HepG2 (cell line): Measurements from ENCODE around the gene RUBCNL. TPM values are rescaled to one million over a fixed set of nuclear protein-coding genes. Genes with fewer than 3 reads are reported as not detected.
A peak's percentile ranks its signal among the peaks of the same experiment; 100 is the strongest.

Experiments used
- ATAC-seq: fragments of 200-7000 bp; cut with Tn5 transposase; 3 replicates; pipeline ENCODE4 v1.9.1; 2020; ENCODE audit warnings: mild to moderate bottlenecking, moderate library complexity
- BruUV-seq: library from RNA; stranded (reverse); fragments of 400-500 nt; replicated peaks from 2 replicates; lab custom pipeline; 2021; lab: Mats Ljungman, UMichigan
- CTCF ChIA-PET: fragments of 300-600 bp; formaldehyde crosslinking; extraction: SDS; loops from one replicate; lab custom pipeline; 2021; ENCODE audit warnings: low total read pairs, inconsistent platforms, low intra/inter-chr PET ratio; lab: Yijun Ruan, JAX
- POLR2A ChIA-PET: fragments of 350-600 bp; sonication (Branson Sonifier 250); formaldehyde crosslinking; loops from one replicate; lab custom pipeline; 2020; ENCODE audit warnings: antibody characterized with exemption, inconsistent platforms; lab: Yijun Ruan, JAX
- DNase-seq: peaks from one replicate; pipeline ENCODE4 v3.0.0-alpha.2; 2015; ENCODE audit warnings: low spot score
- FAIRE-seq: peaks from 3 replicates; lab custom pipeline; 2011; peaks lifted over from hg19 to GRCh38; lab: Jason Lieb, UNC
- H2AFZ ChIP-seq: one replicate; pipeline ENCODE4 v1.6.1; 2011; ENCODE audit warnings: low read length, inconsistent platforms
- H3K27ac ChIP-seq: fragments of 300-600 bp; 3 replicates; pipeline ENCODE4 v1.8.0; 2011; ENCODE audit warnings: mixed run types, mild to moderate bottlenecking, mixed read lengths, low read length, inconsistent platforms; ENCODE audit not compliant: insufficient read depth; ENCODE audit errors: extremely low read length
- H3K27me3 ChIP-seq, 2 experiments: fragments of 200-600 bp in 1 of 2; 2 replicates in 1 of 2; 3 replicates in 1 of 2; pipeline versions ENCODE4 v1.6.0 to v1.8.0; 2011; ENCODE audit warnings: low read length in 2 of 2, mild to moderate bottlenecking in 2 of 2, moderate library complexity in 2 of 2, inconsistent platforms in 1 of 2; ENCODE audit not compliant: insufficient read depth in 2 of 2, control insufficient read depth in 1 of 2
- H3K36me3 ChIP-seq, 2 experiments: fragments of 200-600 bp in 1 of 2; replicated peaks in 1 of 2; 2 replicates in 1 of 2; 3 replicates in 1 of 2; pipeline versions ENCODE4 v1.5.1 to v1.8.0; 2011; ENCODE audit warnings: low read length in 2 of 2, inconsistent platforms in 1 of 2; ENCODE audit not compliant: insufficient read depth in 2 of 2, control insufficient read depth in 1 of 2
- H3K4me1 ChIP-seq: 2 replicates; pipeline ENCODE4 v1.5.1; 2012; ENCODE audit warnings: low read length, inconsistent platforms; ENCODE audit not compliant: insufficient read depth
- H3K4me2 ChIP-seq: 2 replicates; pipeline ENCODE4 v1.6.0; 2011; ENCODE audit warnings: low read depth, low read length, inconsistent platforms
- H3K4me3 ChIP-seq, 3 experiments: fragments of 200-600 bp in 1 of 3; sonication (generic), shearing (Covaris generic) in 1 of 3; replicated peaks in 1 of 3; 2 replicates each; pipeline ENCODE4 v1.5.1; 2011 to 2016; ENCODE audit warnings: low read length in 3 of 3, inconsistent platforms in 2 of 3, low read depth in 2 of 3, mild to moderate bottlenecking in 2 of 3, control low read depth in 1 of 3, mixed read lengths in 1 of 3; ENCODE audit not compliant: insufficient read depth in 1 of 3
- H3K79me2 ChIP-seq: one replicate; pipeline ENCODE4 v1.6.1; 2011; ENCODE audit warnings: low read length, inconsistent platforms; ENCODE audit not compliant: insufficient read depth
- H3K9ac ChIP-seq: 2 replicates; pipeline ENCODE4 v1.6.0; 2011; ENCODE audit warnings: mild to moderate bottlenecking, low read depth, low read length, inconsistent platforms; ENCODE audit not compliant: insufficient read depth
- H3K9me3 ChIP-seq: 2 replicates; pipeline ENCODE4 v1.5.1; 2012; ENCODE audit warnings: mild to moderate bottlenecking, low read length
- H4K20me1 ChIP-seq: 2 replicates; pipeline ENCODE4 v1.6.0; 2011; ENCODE audit warnings: inconsistent platforms, mild to moderate bottlenecking, low read length, moderate library complexity; ENCODE audit not compliant: insufficient read depth
- ARID4A ChIP-seq: sonication (generic); formaldehyde crosslinking; IDR thresholded peaks from 2 replicates; pipeline ENCODE4 v1.5.0; 2020; ENCODE audit warnings: mild to moderate bottlenecking, missing genetic modification reagents, borderline replicate concordance
- BATF2 ChIP-seq: sonication (generic); formaldehyde crosslinking; IDR thresholded peaks from 2 replicates; pipeline ENCODE4 v1.8.0; 2022; ENCODE audit warnings: mild to moderate bottlenecking, missing genetic modification reagents, moderate library complexity
- BRF2 ChIP-seq: sonication (generic); formaldehyde crosslinking; IDR thresholded peaks from 2 replicates; pipeline ENCODE4 v1.8.1; 2022; ENCODE audit warnings: mild to moderate bottlenecking, missing genetic modification reagents
- ETS1 ChIP-seq: sonication (generic); formaldehyde crosslinking; IDR thresholded peaks from 2 replicates; pipeline ENCODE4 v1.4.0; 2020; ENCODE audit warnings: missing genetic modification reagents
- GMEB1 ChIP-seq: sonication (generic); formaldehyde crosslinking; IDR thresholded peaks from 2 replicates; pipeline ENCODE4 v1.5.1; 2020; ENCODE audit warnings: missing genetic modification reagents, mild to moderate bottlenecking, borderline replicate concordance
- GPN1 ChIP-seq: sonication (generic); formaldehyde crosslinking; IDR thresholded peaks from 2 replicates; pipeline ENCODE4 v1.5.1; 2020; ENCODE audit warnings: missing genetic modification reagents, borderline replicate concordance
- HNF4A ChIP-seq: sonication (generic); formaldehyde crosslinking; IDR thresholded peaks from 2 replicates; pipeline ENCODE4 v1.4.0; 2020; ENCODE audit warnings: missing genetic modification reagents
- KLF9 ChIP-seq: IDR thresholded peaks from 2 replicates; pipeline ENCODE4 v1.6.1; 2016; ENCODE audit warnings: low read depth
- MAFG ChIP-seq: sonication (generic); formaldehyde crosslinking; IDR thresholded peaks from 2 replicates; pipeline ENCODE4 v1.5.1; 2020; ENCODE audit warnings: mild to moderate bottlenecking, missing genetic modification reagents
- RAD21 ChIP-seq: fragments of 450-650 bp; formaldehyde crosslinking; IDR thresholded peaks from 2 replicates; pipeline ENCODE4 v1.5.0; 2020; ENCODE audit warnings: mild to moderate bottlenecking
- REXO4 ChIP-seq: sonication (generic); formaldehyde crosslinking; IDR thresholded peaks from 2 replicates; pipeline ENCODE4 v1.8.0; 2022; ENCODE audit warnings: missing genetic modification reagents, mild to moderate bottlenecking, borderline replicate concordance
- ZFP37 ChIP-seq: sonication (generic); formaldehyde crosslinking; IDR thresholded peaks from 2 replicates; pipeline ENCODE4 v1.4.0; 2020; ENCODE audit warnings: missing genetic modification reagents, borderline replicate concordance
- ZFP41 ChIP-seq: sonication (generic); formaldehyde crosslinking; IDR thresholded peaks from 2 replicates; pipeline ENCODE4 v1.4.0; 2020; ENCODE audit warnings: mild to moderate bottlenecking, missing genetic modification reagents, borderline replicate concordance
- WGBS: methylation state at CpG from one replicate; pipeline ENCODE4 v1.1.6; 2017; ENCODE audit warnings: low lambda C conversion rate; 5-methylcytosine and 5-hydroxymethylcytosine counted together
- in situ Hi-C: cut with HindIII; loops from 2 replicates; pipeline ENCODE4 v1.10.0; 2017; ENCODE audit warnings: low pct_unique_long_range_greater_than_20kb; ENCODE audit not compliant: extremely low pct_ligation_motif_present
- intact Hi-C: fragments of 100-400 bp; cut with micrococcal nuclease; formaldehyde crosslinking; loops from one replicate; pipeline ENCODE4 v1.10.0; 2022; ENCODE audit not compliant: unreplicated experiment
- polyA plus RNA-seq, 8 experiments: library from polyadenylated mRNA; depleted of rRNA in 3 of 8; stranded (reverse) in 7 of 8; unstranded in 1 of 8; fragments of >200 nt; fragmentation: Illumina TruSeq in 4 of 8; extraction: Trizol in 4 of 8; gene quantifications; 2 replicates each; pipeline versions ENCODE4 v1.2.1 to v1.2.3, GENCODE V29; 2011 to 2016; ENCODE audit warnings: low read depth in 4 of 8, missing spikeins in 1 of 8, mixed read lengths in 1 of 8; ENCODE audit not compliant: insufficient read depth in 1 of 8
- total RNA-seq, 5 experiments: library from RNA; depleted of rRNA; stranded (reverse); fragments of >200 nt; fragmentation: Illumina TruSeq; extraction: Trizol; gene quantifications; 2 replicates each; pipeline ENCODE4 v1.2.3, GENCODE V29; 2016; ENCODE audit warnings: low read depth in 1 of 5

The RUBCNL gene
- total and polyA plus RNA-seq, 2 of the 13 experiments (the other 11 are each of a cell fraction or from before 2014, with no cell fraction given) = not detected

GRCh38 chr13:46345398-46345797 lies 41.7 kb downstream of the RUBCNL start (continued):
- TF ChIP-seq ZFP41 = no peak

- H3K27me3 ChIP-seq = peaks cover 4 to 17% of the 10 kb centered on the region in 2 experiments; a peak in 3 of 5 replicates
- POLR2A ChIA-PET = no interaction called here
- FAIRE-seq (no peak), ATAC-seq (peak; percentile 88), DNase-seq (no peak)
- H2AFZ ChIP-seq = no peak overlapping the region
- no peaks in the 10 kb centered on the region for H3K36me3 ChIP-seq
- no peaks in the 10 kb centered on the region for H3K4me1 ChIP-seq
- intact Hi-C loops = no loop called here
- 11% methylated on average over 10 of the region's 16 CpGs for WGBS
- no peaks in the 10 kb centered on the region; the same call in 1 of the 2 replicates for H3K9me3 ChIP-seq
- no peak overlapping the region for H3K27ac ChIP-seq
- H3K79me2 ChIP-seq = no peaks in the 10 kb centered on the region
- H3K9ac ChIP-seq = no peak overlapping the region
- peak overlapping the region; percentile 18; the same call in 1 of the 2 replicates for H3K4me2 ChIP-seq
- CTCF ChIA-PET = no interaction called here
- H4K20me1 ChIP-seq = no peaks in the 10 kb centered on the region
- H3K4me3 ChIP-seq = 0 out of 6 replicates have a peak overlapping the region, but pooled peaks of 1 of the 3 experiments have one; percentile 6
- no TSS peak for BruUV-seq
- in situ Hi-C loops = no loop called here
- TF ChIP-seq BRF2 (CRISPR knock-in tag) (no peak), ETS1 (CRISPR knock-in tag) (no peak), REXO4 (no peak), KLF9 (CRISPR knock-in tag) (no peak), HNF4A (CRISPR knock-in tag) (no peak), GMEB1 (no peak), RAD21 (CRISPR knock-in tag) (no peak), ARID4A (no peak), BATF2 (CRISPR knock-in tag) (no peak), MAFG (CRISPR knock-in tag) (no peak), ZFP37 (no peak), GPN1 (CRISPR knock-in tag) (no peak)
These were observed 43.6 kb downstream of the RUBCNL start for GRCh38 chr13:46343279-46343994.
